OCI-M2 (cell line): Measurements from ENCODE around the gene JAML.

Experiments
- DNase-seq: peaks from one replicate; lab custom pipeline; 2025; ENCODE audit not compliant: unreplicated experiment; lab: John Stamatoyannopoulos, UW

Gene JAML

DNA sequence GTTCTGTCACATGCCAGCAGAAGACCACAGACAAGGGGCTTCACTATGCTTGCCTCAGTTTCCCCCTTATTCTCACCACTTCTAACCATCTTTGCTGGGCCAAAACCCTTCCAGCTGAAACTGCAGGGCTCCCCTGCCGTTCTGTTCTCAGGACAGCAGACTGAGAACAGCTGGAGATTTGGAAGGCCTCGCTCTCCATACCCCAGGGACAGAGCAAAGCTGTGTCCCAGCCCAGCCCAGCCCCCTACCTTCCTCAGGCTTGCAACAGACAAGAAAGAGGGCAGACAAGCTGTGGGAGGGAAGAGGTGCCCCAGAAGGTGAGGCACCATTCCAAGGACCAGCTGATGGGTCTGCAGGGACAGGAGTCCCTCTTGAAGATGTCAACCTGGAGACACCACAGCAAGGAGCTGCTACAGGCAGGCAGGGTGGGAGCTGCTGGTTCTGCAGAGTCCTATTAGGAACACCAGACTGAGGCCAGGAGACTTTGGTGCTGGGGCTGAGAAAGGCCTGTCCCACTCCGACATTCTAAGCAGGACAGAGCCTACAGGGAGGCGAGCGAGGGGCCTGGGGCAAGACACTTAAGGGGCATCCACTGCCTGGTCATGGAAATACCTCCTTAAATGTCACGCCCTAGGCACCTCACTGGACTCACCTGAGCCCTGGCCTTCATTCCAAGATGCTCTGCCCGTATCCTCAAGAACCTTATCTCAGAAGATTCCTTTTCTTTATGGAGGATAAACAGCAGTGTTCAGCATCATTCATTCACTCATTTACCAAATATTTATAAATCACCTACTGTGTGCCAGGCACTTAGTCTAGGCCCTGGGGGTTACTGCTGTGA is 55.3 kb downstream of the JAML start:
- DNase-seq = no peak

DNA sequence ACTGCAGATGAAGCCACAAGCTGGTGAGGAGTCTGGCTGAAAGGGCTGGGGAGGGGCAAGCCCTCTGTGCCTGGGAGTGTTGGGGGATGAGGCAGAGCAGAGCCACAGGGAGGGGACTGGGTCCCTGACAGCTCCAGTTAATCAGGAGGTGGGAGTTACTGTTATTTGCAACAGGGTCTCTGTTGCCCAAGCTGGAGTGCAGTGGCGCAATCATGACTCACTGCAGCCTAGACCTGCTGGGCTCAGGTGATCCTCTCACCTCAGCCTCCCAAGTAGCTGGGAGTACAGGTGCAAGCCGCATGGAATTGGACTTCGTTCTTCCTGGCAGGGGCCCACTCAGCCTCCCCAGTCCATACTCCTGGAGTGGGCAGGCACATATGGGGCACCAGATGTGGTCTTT is 56.1 kb downstream of the JAML start:
- no peak for DNase-seq

GRCh38 chr11:118168316-118168715 is 56.5 kb downstream of the JAML start:
- DNase-seq = no peak

- DNase-seq = no peak
Observed at GRCh38 chr11:118167906-118168305, 56.9 kb downstream of the JAML start.

DNA sequence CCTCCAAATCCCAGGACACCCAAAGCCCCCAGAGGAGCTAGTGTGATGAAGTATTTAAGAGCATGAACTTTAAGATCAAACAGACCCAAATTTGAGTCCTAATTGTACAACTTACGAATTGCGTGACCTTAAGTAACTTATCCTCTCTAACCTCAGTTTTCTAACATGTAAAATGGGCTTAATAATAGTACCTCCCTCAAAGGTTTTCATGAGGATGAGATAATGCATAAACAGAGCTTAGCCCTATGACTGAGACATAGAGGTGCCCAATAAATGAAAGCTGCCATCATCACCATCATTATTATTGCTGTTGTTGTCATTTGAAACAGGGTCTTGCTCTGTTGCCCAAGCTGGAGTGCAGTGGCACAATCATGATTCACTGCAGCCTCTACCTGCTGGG is 57.6 kb downstream of the JAML start:
- DNase-seq = no peak

DNA sequence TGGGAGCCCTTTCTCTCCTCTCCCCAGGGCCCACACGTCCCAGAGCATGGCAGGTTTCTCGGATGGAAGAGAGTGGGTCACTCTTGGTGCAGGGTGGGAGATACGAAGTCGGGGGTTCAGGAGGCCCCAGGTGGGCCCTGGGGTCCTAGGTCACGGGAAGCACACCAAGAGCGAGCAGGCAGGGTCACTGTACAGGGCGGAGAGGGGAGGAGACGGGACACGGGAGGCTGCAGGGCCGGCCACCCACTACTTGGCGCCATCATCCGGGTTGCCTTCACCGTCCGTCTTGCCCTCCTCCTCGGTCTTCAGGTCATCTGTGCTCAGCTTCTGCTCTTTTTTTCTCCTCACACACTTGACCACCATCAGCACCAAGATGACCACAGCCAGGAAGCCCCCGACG is 58.2 kb downstream of the JAML start:
- no peak for DNase-seq

GRCh38 chr11:118164885-118165284 is 59.9 kb downstream of the JAML start:
- no peak for DNase-seq

GRCh38 chr11:118163494-118163893 is 61.3 kb downstream of the JAML start:
- DNase-seq = no peak

DNA sequence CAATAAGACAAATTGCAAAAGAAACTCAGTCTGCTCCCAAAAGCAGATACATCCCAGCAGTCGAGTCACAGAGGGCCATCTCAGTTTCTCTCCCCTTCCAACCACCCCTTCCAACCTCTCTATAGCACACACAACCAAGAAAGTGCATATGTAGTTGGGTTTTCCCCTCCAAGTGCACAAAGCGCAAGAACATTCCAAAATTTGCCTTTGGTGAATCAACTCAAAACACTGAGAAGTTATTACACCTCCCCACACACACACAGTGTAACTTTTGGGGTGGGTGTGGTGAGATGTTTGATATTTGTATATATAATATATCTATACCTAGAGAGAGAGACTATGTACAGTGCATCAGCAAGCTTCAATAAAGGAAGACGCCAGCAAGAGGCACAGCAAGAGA is 62.0 kb downstream of the JAML start:
- DNase-seq = no peak

GRCh38 chr11:118161786-118162185 is 63.0 kb downstream of the JAML start:
- no peak for DNase-seq

DNA sequence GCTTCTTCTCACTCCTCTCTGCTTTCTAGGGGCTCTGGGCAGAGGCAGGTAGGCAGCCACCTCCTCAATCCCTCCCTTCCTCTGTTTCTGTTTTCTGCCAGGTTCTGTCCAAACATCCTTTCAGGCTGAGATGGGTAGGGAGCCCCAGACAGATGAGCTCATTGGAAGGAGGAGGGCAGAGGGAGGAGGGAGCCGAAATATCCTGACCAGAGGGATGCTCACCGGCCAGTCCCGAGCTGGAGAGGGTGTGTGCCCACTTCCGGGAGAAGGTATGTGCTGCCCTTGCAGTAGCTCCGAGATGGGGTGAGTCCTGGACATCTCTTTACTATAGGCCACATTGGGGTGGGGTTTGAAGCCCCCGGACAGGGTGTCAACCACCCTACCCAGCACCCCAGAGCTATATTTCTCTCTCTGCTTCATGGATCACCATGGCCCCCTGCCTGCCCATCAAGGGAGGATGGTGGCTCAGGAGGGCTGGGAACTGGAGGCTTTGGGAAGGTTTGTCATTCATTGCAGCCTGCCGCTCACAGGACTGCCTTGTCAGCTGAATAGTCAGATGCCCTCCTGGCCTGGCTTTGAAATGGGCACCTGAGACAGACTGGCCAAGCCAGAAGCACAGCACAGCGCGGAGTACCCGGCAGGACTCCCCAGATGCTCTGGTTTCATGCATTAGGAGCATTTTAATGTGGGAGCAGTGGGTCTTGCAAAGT is 67.5 kb downstream of the JAML start:
- no peak for DNase-seq

- no peak for DNase-seq
Observed at GRCh38 chr11:118156531-118157185, 68.2 kb downstream of the JAML start.

DNA sequence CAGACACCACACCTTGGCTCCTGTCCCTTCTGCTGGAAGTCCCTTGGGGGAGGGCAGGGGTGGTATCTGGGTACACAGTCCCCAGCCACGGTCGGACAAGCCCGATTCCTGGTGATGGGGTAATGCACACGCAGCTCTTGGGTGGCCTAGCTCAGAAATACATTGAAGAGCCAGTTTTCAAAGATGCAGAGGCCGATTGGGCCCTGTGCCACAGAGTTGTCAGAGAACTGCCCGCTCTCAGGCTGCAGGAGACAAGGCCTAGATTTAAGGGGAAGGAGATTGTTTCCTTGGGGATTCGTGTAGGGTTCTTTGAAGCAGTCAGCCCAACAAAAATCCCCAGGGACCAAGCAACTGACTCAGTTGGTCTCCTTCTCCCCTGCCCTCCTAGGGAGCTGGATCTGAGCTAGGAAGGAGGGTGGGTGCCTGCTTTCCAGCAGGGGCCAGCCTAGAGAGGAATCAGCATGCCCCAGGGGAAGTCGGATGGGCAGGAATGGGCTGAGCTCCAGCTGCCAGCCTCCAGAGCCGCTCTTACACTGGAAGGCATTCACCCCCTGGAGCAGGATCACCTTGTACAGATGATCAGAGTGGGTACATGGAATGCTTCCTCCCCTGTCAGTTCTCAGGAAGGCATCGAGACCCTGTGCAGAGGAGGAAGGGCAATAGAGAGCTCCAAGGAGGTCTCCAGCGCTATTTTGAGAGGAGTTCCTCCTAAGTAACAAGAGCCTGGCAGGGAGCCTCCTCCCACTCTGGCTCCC is 68.9 kb downstream of the JAML start:
- no peak for DNase-seq

- DNase-seq = no peak
Observed at GRCh38 chr11:118154641-118155040, 70.2 kb downstream of the JAML start.

- no peak for DNase-seq
Observed at GRCh38 chr11:118153976-118154375, 70.8 kb downstream of the JAML start.

DNA sequence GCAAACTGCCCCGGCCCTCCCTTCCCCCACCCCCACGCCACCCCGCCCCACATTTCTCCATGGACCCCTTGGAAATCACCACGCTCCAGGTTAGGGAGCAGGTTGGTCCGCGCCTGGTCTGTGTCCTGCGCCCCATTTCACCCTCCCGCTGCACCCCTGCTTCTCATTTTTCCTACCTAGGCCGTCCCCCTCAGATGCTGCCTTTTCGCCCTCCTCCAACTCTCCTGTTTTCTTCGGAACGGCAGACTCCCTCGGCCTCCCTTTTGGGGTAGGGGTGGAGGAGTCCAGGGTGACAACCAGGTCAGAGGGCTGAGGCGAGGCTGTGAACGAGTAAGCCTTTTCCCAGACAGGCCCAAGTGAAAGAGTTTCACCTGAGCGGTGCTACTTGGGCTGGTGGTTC is 71.3 kb downstream of the JAML start:
- DNase-seq = no peak

GRCh38 chr11:118152552-118153471 is 72.0 kb downstream of the JAML start, which contains the start of gene SCN4B:
SCN4B (minus strand) TSS chr11:118152823; CDS start chr11:118152673, 150 bp downstream.
- DNase-seq = no peak

GRCh38 chr11:118152020-118152551 is 72.7 kb downstream of the JAML start:
- DNase-seq = no peak

DNA sequence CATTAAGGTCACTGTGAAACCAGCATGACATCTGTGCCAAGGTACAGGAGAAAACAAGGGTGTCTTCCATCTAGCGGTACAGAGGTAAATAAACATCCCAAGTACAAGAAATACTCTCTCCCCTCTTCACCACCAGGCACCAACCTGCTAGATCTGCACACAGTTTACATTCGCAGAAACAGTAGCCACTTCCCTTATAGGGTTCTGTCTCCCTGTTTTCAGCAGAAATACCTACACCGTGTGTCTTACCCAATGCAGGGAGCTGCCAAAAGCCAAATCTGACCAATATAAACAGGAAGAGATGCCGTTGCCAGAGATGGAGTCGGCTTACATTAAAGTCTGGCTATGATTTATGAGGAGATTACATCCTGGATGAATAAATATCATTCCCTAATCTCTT is 73.4 kb downstream of the JAML start:
- DNase-seq = no peak

DNA sequence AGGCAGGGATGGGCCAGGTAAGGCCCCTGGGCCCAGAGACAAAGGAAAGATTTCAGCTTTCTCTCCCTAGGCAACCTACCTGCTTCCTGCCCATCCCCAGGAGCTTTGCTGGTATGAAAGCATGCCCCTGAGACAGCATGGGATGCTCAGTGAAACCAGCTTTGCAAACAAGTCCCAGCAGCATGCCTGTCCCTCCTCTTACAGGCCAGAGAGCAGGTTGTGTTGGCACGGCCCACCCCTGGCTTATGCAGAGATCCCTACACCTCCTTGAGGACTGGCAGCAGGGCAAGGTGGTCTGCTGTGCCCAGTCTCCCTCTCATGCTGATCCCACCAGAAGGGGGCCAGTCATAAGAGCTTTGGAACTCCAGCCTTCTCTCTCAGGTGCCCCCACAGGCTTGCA is 75.3 kb downstream of the JAML start:
- DNase-seq = no peak
